HEK293T (cell line): ENCODE data around the gene DCAF5.
A peak's percentile ranks its signal among the peaks of the same experiment; 100 is the strongest.
"Not testable (repeated sequence)": the region's sequence is repeated elsewhere in the genome, so short reads cannot be mapped to it uniquely, and the experiment has no call there.

Experiments used
- CTCF ChIA-PET: fragments of 350-600 bp; formaldehyde crosslinking; extraction: SDS; loops from one replicate; lab custom pipeline; 2021; ENCODE audit warnings: antibody characterized with exemption, inconsistent platforms; lab: Yijun Ruan, JAX
- POLR2A ChIA-PET: fragments of 350-600 bp; formaldehyde crosslinking; extraction: SDS; loops from one replicate; lab custom pipeline; 2020; ENCODE audit warnings: antibody characterized with exemption, inconsistent platforms; lab: Yijun Ruan, JAX
- DNase-seq: peaks from one replicate; pipeline ENCODE4 v3.0.0; 2012; ENCODE audit warnings: mixed read lengths; ENCODE audit errors: extremely low spot score
- ARNT ChIP-seq: fragments of 450-650 bp; IDR thresholded peaks from 2 replicates; pipeline ENCODE4 v1.6.1; 2017; ENCODE audit warnings: mild to moderate bottlenecking
- BHLHE40 ChIP-seq: fragments of 450-650 bp; IDR thresholded peaks from 2 replicates; pipeline ENCODE4 v1.6.1; 2016; ENCODE audit warnings: mild to moderate bottlenecking, moderate library complexity, borderline replicate concordance
- CTBP1 ChIP-seq: fragments of 450-650 bp; IDR thresholded peaks from 2 replicates; pipeline ENCODE4 v1.6.1; 2016; ENCODE audit warnings: borderline replicate concordance
- ELF4 ChIP-seq: fragments of 450-650 bp; IDR thresholded peaks from 2 replicates; pipeline ENCODE4 v1.6.1; 2017; ENCODE audit warnings: antibody characterized with exemption
- FOXA1 ChIP-seq: fragments of 450-650 bp; IDR thresholded peaks from 2 replicates; pipeline ENCODE4 v1.6.1; 2016; ENCODE audit warnings: mild to moderate bottlenecking
- FOXK2 ChIP-seq: fragments of 450-650 bp; IDR thresholded peaks from 2 replicates; pipeline ENCODE4 v1.6.1; 2016; ENCODE audit warnings: mild to moderate bottlenecking
- FOXM1 ChIP-seq: fragments of 450-650 bp; IDR thresholded peaks from 2 replicates; pipeline ENCODE4 v1.6.1; 2017; ENCODE audit warnings: mild to moderate bottlenecking, borderline replicate concordance
- HDGF ChIP-seq: fragments of 450-650 bp; IDR thresholded peaks from 2 replicates; pipeline ENCODE4 v1.6.1; 2017; ENCODE audit warnings: antibody characterized with exemption, borderline replicate concordance
- L3MBTL2 ChIP-seq: fragments of 450-650 bp; conservative IDR thresholded peaks from 2 replicates; pipeline ENCODE4 v1.6.1; 2016; ENCODE audit warnings: mild to moderate bottlenecking
- LEF1 ChIP-seq: fragments of 450-650 bp; IDR thresholded peaks from 2 replicates; pipeline ENCODE4 v1.6.1; 2017; ENCODE audit warnings: mild to moderate bottlenecking, borderline replicate concordance
- NFRKB ChIP-seq: fragments of 450-650 bp; IDR thresholded peaks from 2 replicates; pipeline ENCODE4 v1.6.1; 2016; ENCODE audit warnings: mild to moderate bottlenecking, moderate library complexity
- PKNOX1 ChIP-seq: fragments of 450-650 bp; IDR thresholded peaks from 2 replicates; pipeline ENCODE4 v1.6.1; 2016
- SP1 ChIP-seq: fragments of 450-650 bp; IDR thresholded peaks from 2 replicates; pipeline ENCODE4 v1.6.1; 2017
- SUZ12 ChIP-seq: fragments of 450-650 bp; IDR thresholded peaks from 2 replicates; pipeline ENCODE4 v1.6.1; 2016; ENCODE audit warnings: mild to moderate bottlenecking
- TARDBP ChIP-seq: fragments of 450-650 bp; IDR thresholded peaks from 2 replicates; pipeline ENCODE4 v1.6.1; 2016
- ZNF384 ChIP-seq: fragments of 450-650 bp; IDR thresholded peaks from 2 replicates; pipeline ENCODE4 v1.6.1; 2016

Gene DCAF5

GRCh38 chr14:69152902-69153151, at the start of gene DCAF5:
TSS of gene DCAF5 (minus strand) at chr14:69153119. CDS start at chr14:69152978, 141 bp downstream.
- TF ChIP-seq ARNT: no peak
- peak; percentile 2; the same call in 1 of the 2 replicates for TF ChIP-seq FOXM1
- no peak for TF ChIP-seq FOXK2
- POLR2A ChIA-PET: interaction anchor here (0.6 to 2.8 kb wide), 4 partner anchors 18 to 241 kb away, joined by 3 to 24 read pairs (median 10); no protein-coding TSS in a partner anchor
- DNase-seq: no peak
- CTCF ChIA-PET: interaction anchor here (0.5 to 3.8 kb wide), 3 partner anchors 10 to 22 kb away, joined by 3 to 21 read pairs (median 3); no protein-coding TSS in a partner anchor

- DNase-seq: no peak
- POLR2A ChIA-PET: no interaction called here
- TF ChIP-seq ZNF384 (no peak), FOXK2 (no peak), CTBP1 (no peak)
- CTCF ChIA-PET: interaction anchor here (0.7 to 0.8 kb wide), 2 partner anchors 391 to 502 kb away, joined by 3 to 4 read pairs; no protein-coding TSS in a partner anchor
These were observed 46.9 kb upstream of the DCAF5 start for GRCh38 chr14:69199786-69200185.

- ChIA-PET CTCF (no interaction called here), POLR2A (no interaction called here)
- no peak for DNase-seq
- no peak for TF ChIP-seq CTBP1
- TF ChIP-seq NFRKB: no peak
- no peak for TF ChIP-seq HDGF
- no peak for TF ChIP-seq L3MBTL2
- no peak for TF ChIP-seq FOXA1
- no peak for TF ChIP-seq ZNF384
- no peak for TF ChIP-seq FOXM1
- TF ChIP-seq ARNT: no peak
These were observed 40.8 kb upstream of the DCAF5 start for GRCh38 chr14:69193721-69194120.

- ChIA-PET CTCF (interaction anchor here (0.6 kb wide), 1 partner anchor 12 kb away, joined by 3 read pairs; no protein-coding TSS in a partner anchor), POLR2A (interaction anchor here (0.6 to 2.0 kb wide), 8 partner anchors 10 to 207 kb away, joined by 3 to 8 read pairs (median 4); partner anchors contain the start of genes ERH and SLC39A9)
- peak; percentile 91 for DNase-seq
- peak; percentile 87 for TF ChIP-seq CTBP1
- TF ChIP-seq SP1: no peak
- TF ChIP-seq L3MBTL2: peak; percentile 66
- TF ChIP-seq SUZ12: no peak
- TF ChIP-seq NFRKB: peak; percentile 86
These were observed 38.6 kb upstream of the DCAF5 start, which contains the start of gene EXD2 for GRCh38 chr14:69191340-69192111. TSS of gene EXD2 (plus strand) at chr14:69191498. CDS start at chr14:69209471, 17,973 bp downstream.

GRCh38 chr14:69190191-69190590, 37.3 kb upstream of the DCAF5 start:
- POLR2A ChIA-PET: no interaction called here

GRCh38 chr14:69183735-69184134, 30.8 kb upstream of the DCAF5 start:
- ChIA-PET CTCF (interaction anchor here (0.6 kb wide), 1 partner anchor 227 kb away, joined by 4 read pairs; no protein-coding TSS in a partner anchor), POLR2A (no interaction called here)
- TF ChIP-seq FOXA1 (no peak), BHLHE40 (no peak), SUZ12 (no peak), PKNOX1 (no peak)
- DNase-seq: no peak

More at GRCh38 chr14:69190191-69190590, 37.3 kb upstream of the DCAF5 start:
- CTCF ChIA-PET: interaction anchor here (1.1 kb wide), 1 partner anchor 61 kb away, joined by 3 read pairs; no protein-coding TSS in a partner anchor
- TF ChIP-seq FOXK2: no peak
- TF ChIP-seq NFRKB: no peak
- no peak for TF ChIP-seq ELF4
- no peak for TF ChIP-seq ZNF384
- TF ChIP-seq BHLHE40: no peak
- no peak for TF ChIP-seq LEF1
- TF ChIP-seq SUZ12: no peak
- no peak for TF ChIP-seq L3MBTL2
- no peak for TF ChIP-seq ARNT
- no peak for TF ChIP-seq HDGF
- no peak for TF ChIP-seq FOXA1
- no peak for TF ChIP-seq PKNOX1
- TF ChIP-seq CTBP1: no peak
- no peak for TF ChIP-seq FOXM1
- no peak for TF ChIP-seq SP1
- no peak for TF ChIP-seq TARDBP
- no peak for DNase-seq

- POLR2A ChIA-PET, DNase-seq, CTCF ChIA-PET: not testable (repeated sequence)
These were observed 29.7 kb upstream of the DCAF5 start for GRCh38 chr14:69182580-69182979.

- ChIA-PET CTCF (interaction anchor here (0.8 kb wide), 1 partner anchor 52 kb away, joined by 3 read pairs; no protein-coding TSS in a partner anchor), POLR2A (interaction anchor here (0.9 kb wide), 1 partner anchor 10 kb away, joined by 4 read pairs; the partner anchor contains the start of gene EXD2)
- no peak for DNase-seq
- no peak for TF ChIP-seq FOXK2
- TF ChIP-seq FOXA1: no peak
- no peak for TF ChIP-seq SP1
- TF ChIP-seq TARDBP: no peak
- TF ChIP-seq ELF4: no peak
- no peak for TF ChIP-seq HDGF
- no peak for TF ChIP-seq ZNF384
- TF ChIP-seq NFRKB: no peak
- no peak for TF ChIP-seq PKNOX1
- TF ChIP-seq L3MBTL2: no peak
- no peak for TF ChIP-seq ARNT
- TF ChIP-seq FOXM1: no peak
- TF ChIP-seq SUZ12: no peak
- no peak for TF ChIP-seq LEF1
- TF ChIP-seq BHLHE40: no peak
- TF ChIP-seq CTBP1: no peak
These were observed 28.6 kb upstream of the DCAF5 start for GRCh38 chr14:69181491-69181890.
